ENCODE results near the gene KRTAP10-8.
"Not testable (repeated sequence)": the region's sequence is repeated elsewhere in the genome, so short reads cannot be mapped to it uniquely, and the experiment has no call there.

Gene KRTAP10-8

GRCh38 chr21:44599264-44600029 lies 12.4 kb upstream of the KRTAP10-8 start:
- DNase-seq, result no peak

- not testable (repeated sequence) for DNase-seq
These were observed 11.5 kb upstream of the KRTAP10-8 start, which contains the start of gene KRTAP10-7 for GRCh38 chr21:44600118-44600978. KRTAP10-7 (plus strand) TSS chr21:44600597; CDS start chr21:44600622, 25 bp downstream.

- DNase-seq, result not testable (repeated sequence)
These were observed 10.8 kb upstream of the KRTAP10-8 start for GRCh38 chr21:44601091-44601490.

- DNase-seq, result no peak
These were observed 10.1 kb upstream of the KRTAP10-8 start for GRCh38 chr21:44601596-44602462.

GRCh38 chr21:44602463-44602850 lies 9.4 kb upstream of the KRTAP10-8 start:
- no peak for DNase-seq

- DNase-seq, result no peak
These were observed 8.6 kb upstream of the KRTAP10-8 start for GRCh38 chr21:44603109-44603875.

- DNase-seq, result no peak
These were observed 8.0 kb upstream of the KRTAP10-8 start for GRCh38 chr21:44603911-44604310.

- DNase-seq, result no peak
These were observed 5.4 kb upstream of the KRTAP10-8 start for GRCh38 chr21:44606495-44606894.

- no peak for DNase-seq
These were observed 2.7 kb upstream of the KRTAP10-8 start for GRCh38 chr21:44609193-44609592.

GRCh38 chr21:44610157-44610843 lies 1.6 kb upstream of the KRTAP10-8 start:
- not testable (repeated sequence) for DNase-seq

- DNase-seq, result no peak
These were observed 328 bp upstream of the KRTAP10-8 start for GRCh38 chr21:44611551-44611950.

GRCh38 chr21:44612669-44613229 lies 870 bp downstream of the KRTAP10-8 start:
- DNase-seq, result no peak

- no peak for DNase-seq
These were observed 1.7 kb downstream of the KRTAP10-8 start for GRCh38 chr21:44613386-44614155.

- DNase-seq, result no peak
These were observed 2.3 kb downstream of the KRTAP10-8 start for GRCh38 chr21:44614161-44614631.

- no peak for DNase-seq
These were observed 3.1 kb downstream of the KRTAP10-8 start for GRCh38 chr21:44614961-44615391.

GRCh38 chr21:44615466-44615865 lies 3.6 kb downstream of the KRTAP10-8 start:
- DNase-seq, result no peak

GRCh38 chr21:44615911-44616590 lies 4.2 kb downstream of the KRTAP10-8 start:
- DNase-seq, result no peak

GRCh38 chr21:44616591-44616926 lies 4.7 kb downstream of the KRTAP10-8 start:
- no peak for DNase-seq

GRCh38 chr21:44617071-44617501 lies 5.2 kb downstream of the KRTAP10-8 start:
- DNase-seq, result no peak

- DNase-seq, result peak; percentile 4
These were observed 6.6 kb downstream of the KRTAP10-8 start for GRCh38 chr21:44618504-44618903.

Data from CD4-positive, alpha-beta T cell treated with Interferon gamma for 1 hour (primary cell).